HG03571 (cell line): ENCODE measurements around the gene CSNK1G3.
A peak's percentile ranks its signal among the peaks of the same experiment; 100 is the strongest.

Source experiments
- ATAC-seq: cut with Tn5 transposase; IDR thresholded peaks from one replicate; pipeline ENCODE4 v1.9.1; 2021; ENCODE audit not compliant: unreplicated experiment

Gene CSNK1G3

GRCh38 chr5:123557907-123558306 lies 45.9 kb downstream of the CSNK1G3 start:
- ATAC-seq = no peak

DNA sequence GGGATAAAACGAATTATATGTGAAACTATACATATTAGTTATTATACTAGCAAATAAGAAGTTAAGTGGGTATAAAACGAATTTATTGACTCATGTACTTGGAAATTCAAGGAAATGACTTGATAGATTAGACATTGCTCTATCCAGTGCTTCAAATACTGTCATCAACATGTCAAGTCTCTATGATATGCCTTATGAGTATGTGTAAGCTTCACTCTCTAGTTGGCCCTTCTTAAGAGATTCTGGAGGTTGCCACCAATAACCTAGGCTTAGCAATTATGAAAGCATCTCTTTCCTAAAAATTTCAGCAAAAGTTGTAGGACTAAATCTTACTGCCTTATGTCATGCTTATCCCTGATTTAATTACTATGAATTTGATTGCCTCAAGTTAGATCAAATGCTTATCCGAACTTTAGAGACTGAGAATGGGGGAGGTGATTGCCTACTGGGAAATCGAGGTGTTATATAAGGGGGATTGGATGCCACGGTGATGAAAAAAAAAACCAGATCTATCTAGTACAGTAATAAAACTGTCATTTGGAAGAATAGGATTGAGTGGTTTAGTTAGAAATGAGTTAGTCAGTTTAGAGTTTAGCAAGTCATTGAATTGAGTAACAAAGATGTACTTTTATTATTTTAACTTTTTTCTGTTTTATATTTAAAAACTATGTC lies 46.9 kb downstream of the CSNK1G3 start:
- ATAC-seq = no peak

DNA sequence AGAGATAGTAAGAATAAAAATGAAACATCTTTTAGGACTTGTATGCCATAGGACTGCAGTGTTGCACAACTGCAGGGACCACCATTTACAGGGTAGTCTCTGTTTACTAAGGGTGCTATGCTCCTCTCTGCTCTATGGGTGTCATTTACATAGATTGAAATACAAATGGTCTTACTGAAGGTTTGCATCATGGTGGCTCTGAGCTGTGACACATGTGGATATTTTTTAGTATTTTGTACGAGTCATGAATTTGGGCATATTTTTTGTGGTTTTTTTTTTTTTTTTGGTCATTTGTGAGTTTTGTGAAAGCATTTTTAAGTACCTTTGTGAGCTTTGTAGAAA lies 47.4 kb downstream of the CSNK1G3 start:
- no peak for ATAC-seq

GRCh38 chr5:123561230-123561629 lies 49.3 kb downstream of the CSNK1G3 start:
- ATAC-seq = no peak

DNA sequence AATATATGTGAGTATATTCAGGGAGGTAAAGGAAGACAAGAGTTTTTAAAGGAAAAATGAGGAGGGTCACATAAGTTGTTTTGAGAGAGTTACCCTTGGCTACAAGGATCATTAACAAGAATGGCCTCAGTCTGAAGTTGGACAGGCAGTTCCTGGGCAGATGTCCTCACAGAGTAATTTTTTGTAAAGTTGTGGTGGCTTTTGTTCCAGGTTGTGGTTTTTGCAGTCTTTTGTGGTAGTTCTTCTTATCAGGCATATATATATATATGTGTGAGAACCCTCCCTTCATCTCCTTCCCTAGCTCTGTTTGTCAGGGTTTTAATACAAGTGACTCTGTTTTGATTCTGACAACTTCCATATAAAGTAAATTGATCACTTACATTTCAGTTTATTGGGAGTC lies 60.0 kb downstream of the CSNK1G3 start:
- ATAC-seq = no peak

GRCh38 chr5:123578390-123578789 lies 66.4 kb downstream of the CSNK1G3 start:
- ATAC-seq = no peak

DNA sequence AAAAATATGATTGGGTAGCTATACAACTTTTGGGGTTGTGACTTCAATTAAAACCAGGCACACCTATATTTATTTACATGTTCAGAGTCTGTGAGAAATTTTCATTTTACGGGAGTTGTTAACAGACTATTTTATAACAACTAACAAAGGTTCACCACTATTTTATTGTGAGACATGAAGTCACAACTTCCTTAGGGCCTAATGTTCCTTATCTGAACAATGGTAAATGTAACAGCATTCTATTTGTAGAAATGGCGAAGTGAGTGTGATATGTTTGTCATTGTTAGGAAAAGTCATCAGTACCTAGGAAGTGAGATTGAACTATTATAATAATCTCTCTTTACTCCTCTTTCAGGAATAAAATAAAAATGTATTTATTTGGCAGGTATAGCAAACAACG lies 67.4 kb downstream of the CSNK1G3 start:
- ATAC-seq = no peak

DNA sequence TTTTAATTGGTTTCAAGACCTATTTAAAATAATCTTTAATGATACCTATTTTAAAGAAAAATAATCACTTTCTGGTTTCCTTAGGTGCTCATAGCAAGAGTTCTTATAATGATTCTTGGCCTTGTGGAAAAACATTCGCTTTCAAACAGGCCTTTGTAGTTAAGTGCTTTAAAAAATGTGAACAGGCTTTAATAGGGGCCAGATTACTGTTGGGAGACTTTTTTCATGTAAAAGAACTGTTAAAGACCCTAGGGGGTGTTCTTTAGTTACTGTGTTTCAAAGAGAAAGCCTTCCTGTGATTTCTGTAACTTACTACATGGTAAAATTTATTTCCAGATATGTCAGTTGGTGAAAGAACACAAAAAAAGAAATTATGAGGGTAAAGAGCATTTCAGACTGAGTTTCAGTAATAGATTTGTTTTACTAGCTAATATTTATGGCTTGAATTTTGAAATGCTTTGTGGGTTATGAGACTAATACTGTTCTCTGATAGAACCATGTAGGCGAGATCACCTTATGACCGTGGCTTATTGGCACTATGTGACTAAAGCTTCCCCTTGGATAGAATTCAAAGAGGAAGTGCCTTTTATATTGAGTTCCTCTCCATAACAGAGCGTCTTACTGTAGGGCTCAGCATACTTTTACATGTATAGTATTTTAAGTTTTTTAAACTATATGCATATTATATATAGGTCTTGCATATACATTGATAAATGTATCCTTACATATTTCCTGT lies 70.7 kb downstream of the CSNK1G3 start:
- no peak for ATAC-seq

DNA sequence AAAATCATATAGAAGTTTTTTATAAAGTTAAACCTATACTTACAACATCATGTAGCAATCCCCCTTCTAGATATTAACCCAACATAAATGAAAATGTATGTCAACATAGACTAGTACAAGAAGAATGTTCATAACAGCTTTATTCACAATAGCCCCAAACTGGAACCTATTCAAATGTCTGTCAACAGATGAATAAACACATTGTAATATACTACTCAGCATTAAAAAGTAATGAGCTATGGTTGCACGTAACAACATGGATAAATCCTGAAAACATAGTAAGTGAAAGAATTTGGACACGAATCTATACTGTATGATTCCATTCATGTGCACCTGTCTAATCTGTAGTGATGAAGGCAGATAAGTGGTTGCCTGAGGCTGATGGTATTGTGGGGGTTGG lies 73.9 kb downstream of the CSNK1G3 start:
- ATAC-seq = no peak

DNA sequence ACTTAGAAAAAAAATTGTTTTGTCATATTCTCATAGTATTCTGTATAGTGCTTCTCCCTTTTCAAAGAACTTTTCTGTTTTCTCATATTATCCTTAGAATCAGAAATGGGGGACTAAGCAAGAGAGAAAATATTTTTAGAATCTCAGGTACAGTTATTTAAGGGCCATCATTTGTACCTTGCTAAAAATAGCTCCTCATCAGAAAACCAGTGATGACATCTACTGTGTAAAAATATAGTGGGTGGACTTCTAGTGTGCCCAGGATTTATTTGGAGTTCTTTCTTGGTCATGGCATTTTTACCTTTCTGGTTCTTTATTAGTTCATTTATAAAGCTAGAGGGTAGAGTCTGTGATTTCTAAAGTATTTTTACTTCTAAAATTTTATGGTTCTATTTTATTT lies 82.5 kb downstream of the CSNK1G3 start:
- no peak for ATAC-seq

DNA sequence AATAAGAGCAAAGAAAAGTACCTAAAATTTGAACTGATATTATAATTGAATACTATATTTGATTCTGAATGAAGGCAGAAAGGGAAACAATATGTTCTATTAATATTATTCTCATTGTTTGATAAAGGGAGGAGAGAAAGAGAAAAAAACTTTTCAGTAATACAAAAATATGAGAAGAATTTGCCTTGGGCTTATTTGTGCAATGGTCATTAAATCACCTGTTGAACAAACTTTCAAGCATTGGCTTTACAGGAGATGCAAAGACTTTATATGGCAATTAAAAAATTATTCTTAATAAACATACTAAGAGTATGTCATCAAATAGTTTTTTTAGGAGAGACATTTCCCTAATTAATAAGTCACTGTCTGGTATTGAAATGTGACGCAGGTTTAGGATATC lies 85.0 kb downstream of the CSNK1G3 start:
- no peak for ATAC-seq

GRCh38 chr5:123598028-123598689 lies 86.2 kb downstream of the CSNK1G3 start:
- no peak for ATAC-seq

DNA sequence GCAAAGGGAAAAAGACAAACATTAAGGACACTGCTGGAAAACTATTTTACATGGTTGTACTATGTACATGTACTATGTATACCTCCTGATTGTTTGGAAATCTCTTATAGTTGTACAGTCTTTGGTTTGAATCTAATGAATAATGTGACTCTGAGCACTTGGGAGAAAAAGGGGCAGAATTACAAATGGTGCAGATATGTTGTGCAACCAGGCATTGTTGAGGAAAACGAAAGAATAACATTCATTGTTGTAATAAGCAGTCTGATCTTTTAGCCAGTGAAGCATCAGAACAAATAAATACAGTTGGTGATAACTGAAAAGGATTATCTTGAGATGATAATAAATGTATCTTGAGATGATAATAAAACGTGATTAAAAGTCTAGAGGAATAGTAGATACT lies 87.2 kb downstream of the CSNK1G3 start:
- no peak for ATAC-seq

DNA sequence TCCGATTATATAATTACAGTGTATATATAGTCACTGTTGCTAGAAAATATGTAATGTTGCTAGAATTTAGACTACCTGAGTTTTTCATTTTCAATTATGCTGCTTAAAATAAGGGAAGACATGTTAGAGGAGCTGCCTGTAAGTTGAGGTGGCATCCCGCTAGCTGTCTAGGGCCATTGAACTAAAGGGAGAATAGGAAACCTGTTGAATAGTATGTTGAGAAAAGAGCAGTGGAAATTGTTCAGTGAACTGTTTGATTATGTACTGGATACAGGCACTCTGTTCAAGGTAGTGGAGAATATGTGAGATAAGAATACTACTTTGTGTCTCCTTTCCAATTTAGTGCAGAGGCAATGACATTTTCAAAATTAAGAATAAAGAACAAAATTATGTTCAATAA lies 89.6 kb downstream of the CSNK1G3 start:
- ATAC-seq = no peak

- ATAC-seq = peak; percentile 65
These were observed 93.8 kb downstream of the CSNK1G3 start for GRCh38 chr5:123605822-123606221.

DNA sequence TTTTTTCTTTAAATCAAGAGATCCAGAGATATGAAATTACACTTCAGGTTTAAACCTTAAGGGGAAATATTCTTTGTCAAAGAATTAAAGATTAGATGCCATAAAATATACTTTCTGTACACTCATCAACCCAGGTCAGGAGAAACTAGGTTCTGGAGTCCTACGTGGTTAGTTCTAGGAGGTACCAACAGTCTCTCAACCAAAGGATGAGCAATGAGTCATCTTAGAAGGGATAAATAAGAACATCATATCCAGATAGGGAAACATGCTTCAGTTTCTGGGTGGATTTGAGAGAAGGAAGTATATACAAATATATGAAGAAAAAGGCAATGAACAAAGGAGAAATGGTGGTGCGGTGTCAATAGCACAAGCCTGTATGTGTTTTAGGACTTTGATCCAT lies 98.2 kb downstream of the CSNK1G3 start:
- no peak for ATAC-seq

DNA sequence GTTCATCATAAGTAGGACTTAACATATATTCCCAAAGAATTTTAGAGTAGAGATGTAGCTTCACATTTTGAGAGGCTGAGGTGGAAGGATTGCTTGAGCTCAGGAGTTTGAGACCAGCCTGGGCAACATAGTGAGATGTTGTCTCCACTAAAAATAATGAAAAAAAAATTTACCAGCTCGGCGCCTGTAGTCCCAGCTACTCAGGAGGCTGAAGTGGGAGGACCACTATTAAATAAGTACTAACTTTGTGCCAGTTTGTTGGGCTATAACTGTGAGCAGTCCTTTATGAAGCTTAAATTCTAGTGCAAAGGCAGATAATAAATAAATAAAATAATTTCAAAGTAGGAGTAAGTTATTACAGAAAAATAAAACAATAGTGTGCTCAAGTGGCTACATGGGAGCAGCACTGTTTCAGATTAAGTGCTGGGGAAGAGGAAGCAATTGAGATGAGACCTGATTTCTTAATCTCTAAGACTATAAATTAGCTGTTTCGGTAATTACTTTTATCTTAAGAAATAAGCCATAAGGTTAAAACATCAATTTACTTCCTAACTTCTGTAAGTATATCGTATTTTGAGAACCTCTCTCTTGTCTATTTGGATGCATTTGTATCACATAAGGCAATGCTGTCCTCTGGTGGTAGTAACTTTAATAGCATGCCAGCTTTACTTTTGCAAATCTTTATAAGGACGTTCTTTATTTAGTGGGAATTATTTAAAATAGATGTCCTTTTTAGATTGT lies 98.9 kb downstream of the CSNK1G3 start:
- peak; percentile 60 for ATAC-seq

- no peak for ATAC-seq
These were observed 99.4 kb downstream of the CSNK1G3 start for GRCh38 chr5:123611406-123611709.

- ATAC-seq = no peak
These were observed 105.6 kb downstream of the CSNK1G3 start for GRCh38 chr5:123617561-123617960.

- no peak for ATAC-seq
These were observed 114.1 kb downstream of the CSNK1G3 start for GRCh38 chr5:123626051-123626450.

GRCh38 chr5:123628860-123629544 lies 117.0 kb downstream of the CSNK1G3 start:
- ATAC-seq = no peak
